Epithelial cell of proximal tubule (primary cell): ENCODE measurements around the gene NKD1. TPM values are rescaled to one million over a fixed set of nuclear protein-coding genes. Genes with fewer than 3 reads are reported as not detected.

Experiments used
- DNase-seq: peaks from one replicate; pipeline ENCODE4 v3.0.0-alpha.2; 2011; ENCODE audit warnings: low read depth
- H3K4me3 ChIP-seq: 2 replicates; pipeline ENCODE4 v1.5.1; 2011; ENCODE audit warnings: low read depth, mild to moderate bottlenecking, low read length
- CTCF ChIP-seq: conservative IDR thresholded peaks from 2 replicates; pipeline ENCODE4 v1.5.1; 2012; ENCODE audit warnings: low read depth, mild to moderate bottlenecking, low read length
- total RNA-seq: library from RNA; depleted of rRNA; stranded (reverse); fragments of >200 nt; gene quantifications from 2 replicates; pipeline ENCODE4 v1.2.3, GENCODE V29; 2015

The NKD1 gene
- total RNA-seq, 1 donor from 2014 or later, result not detected

DNA sequence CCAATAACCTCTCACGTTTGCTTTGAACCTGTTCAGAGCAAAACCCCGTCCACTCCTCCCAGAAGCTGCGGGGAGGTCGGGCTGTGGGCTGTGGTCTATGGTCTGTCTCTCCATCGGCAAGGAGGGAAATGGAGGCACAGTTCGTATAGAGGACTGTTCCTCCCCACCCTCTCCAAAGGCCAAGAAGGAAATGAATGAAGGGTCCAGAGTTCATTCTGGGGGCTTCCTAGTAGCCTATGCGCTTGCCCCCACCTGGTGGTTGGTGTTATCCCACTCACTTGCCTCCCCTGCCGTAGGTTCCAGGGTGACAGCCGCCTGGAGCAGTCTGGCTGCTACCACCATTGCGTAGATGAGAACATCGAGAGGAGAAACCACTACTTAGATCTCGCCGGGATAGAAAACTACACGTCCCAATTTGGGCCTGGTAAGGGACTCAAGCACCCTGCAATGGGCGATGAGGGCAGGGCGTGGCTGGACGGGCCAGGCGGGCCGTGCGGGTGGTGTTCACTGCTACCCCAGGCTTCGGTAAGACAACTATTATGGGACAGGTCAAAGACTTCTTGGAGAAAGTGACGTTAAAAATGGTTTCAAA lies 83.9 kb downstream of the NKD1 start:
- H3K4me3 ChIP-seq, result no peak overlapping the region
- no peak for DNase-seq
- no peak for TF ChIP-seq CTCF

GRCh38 chr16:50632927-50633800 lies 85.0 kb downstream of the NKD1 start:
- no peak for TF ChIP-seq CTCF
- no peak for DNase-seq
- no peak overlapping the region for H3K4me3 ChIP-seq

- H3K4me3 ChIP-seq, result no peak overlapping the region
- DNase-seq, result no peak
- no peak for TF ChIP-seq CTCF
Measured at GRCh38 chr16:50634090-50634489, 85.9 kb downstream of the NKD1 start.

DNA sequence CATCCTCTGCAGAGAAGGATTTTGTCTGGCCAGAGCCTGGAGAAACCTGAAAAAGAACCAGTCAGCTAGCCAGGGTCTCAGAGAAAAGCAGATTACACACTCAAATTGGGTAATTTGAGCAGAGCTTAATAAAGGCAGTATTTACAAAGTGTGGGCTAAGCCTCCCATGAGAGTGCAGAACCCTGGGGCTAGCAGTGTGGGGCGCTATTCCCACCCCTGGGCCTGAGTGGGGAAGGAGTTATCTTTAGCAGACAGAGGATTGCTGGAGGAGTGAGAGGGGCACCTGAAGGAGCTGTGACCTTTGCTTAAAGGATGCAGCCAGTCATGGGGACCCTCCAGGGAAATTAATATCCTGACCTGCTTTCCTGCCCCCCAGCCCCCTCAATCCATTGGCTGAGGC lies 86.8 kb downstream of the NKD1 start:
- no peak overlapping the region for H3K4me3 ChIP-seq
- TF ChIP-seq CTCF, result no peak
- no peak for DNase-seq

DNA sequence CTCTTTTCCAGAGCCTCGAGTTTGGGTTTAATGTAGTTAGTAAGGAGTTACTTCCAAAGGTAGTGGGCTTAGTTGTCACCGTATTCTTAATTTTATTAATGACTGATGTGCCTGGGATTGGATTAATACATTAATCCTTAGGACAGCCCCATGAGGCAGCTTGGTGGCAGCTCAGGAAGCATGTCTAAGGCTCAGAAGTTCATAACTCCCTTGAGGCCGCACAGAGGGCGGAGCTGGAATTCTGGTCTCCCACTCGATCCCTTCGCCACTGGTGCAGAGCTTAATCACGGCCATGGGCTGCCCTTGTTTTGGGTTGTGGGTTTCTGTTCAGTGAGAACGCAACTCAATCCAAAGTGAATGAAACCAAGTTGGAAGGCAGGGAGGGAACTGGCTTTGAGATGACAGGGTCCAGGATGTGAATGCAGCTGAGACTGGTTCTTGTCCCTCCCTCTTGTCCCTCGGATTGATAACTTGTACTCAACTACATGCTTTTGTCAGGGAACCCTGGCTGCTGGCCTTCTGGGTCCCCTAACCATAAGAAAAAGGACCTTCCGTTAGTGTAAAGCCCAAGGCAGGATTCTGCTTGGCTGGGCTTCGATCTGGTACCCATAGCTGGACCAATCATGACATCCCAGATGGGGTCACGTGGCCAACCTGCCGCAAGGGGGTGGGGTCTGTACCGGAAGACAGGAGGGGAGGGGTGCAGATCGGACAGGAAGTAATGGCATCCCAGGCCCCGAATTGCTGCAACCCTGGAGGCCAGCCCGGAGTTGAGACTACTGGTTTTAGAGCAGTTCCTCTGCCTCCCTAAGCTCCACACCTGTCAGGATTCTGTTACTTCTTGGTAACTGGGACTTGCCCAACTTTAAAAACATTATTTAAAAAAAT lies 87.6 kb downstream of the NKD1 start:
- no peak for DNase-seq
- no peak overlapping the region for H3K4me3 ChIP-seq
- TF ChIP-seq CTCF, result no peak

DNA sequence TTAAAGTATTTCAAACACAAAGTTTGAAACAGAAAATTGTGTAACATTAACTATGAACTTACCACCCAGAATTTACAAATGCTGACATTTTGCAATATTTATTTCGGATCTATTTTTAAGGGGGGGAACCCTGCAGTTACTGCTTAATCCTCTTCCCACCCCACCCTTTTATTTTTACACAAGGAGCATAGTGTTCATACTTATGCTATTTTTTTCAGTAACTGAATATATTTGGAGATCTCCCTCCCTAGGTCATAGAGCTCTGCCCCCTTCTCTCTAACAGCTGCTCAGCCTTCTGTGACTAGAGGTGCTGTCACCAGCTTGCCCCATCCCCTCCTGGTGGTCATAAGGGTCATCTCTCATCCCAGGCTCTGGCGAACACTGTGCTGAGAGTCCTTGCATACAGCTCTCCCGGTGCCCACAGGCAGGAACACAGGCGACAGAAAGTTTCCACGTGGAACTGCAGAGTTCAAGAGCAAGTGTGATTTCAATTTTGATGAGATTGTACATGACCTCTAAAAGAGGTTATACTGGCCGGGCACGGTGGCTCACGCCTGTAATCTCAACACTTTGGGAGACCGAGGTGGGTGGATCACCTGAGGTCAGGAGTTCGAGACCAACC lies 88.7 kb downstream of the NKD1 start:
- no peak overlapping the region for H3K4me3 ChIP-seq
- no peak for DNase-seq
- TF ChIP-seq CTCF, result no peak
